Neural progenitor cell (in vitro differentiated cells): Measurements from ENCODE around the gene CSGALNACT2. TPM values are rescaled to one million over a fixed set of nuclear protein-coding genes. Genes with fewer than 3 reads are reported as not detected.

ENCODE experiments used
- DNase-seq: peaks from one replicate; pipeline ENCODE4 v3.0.0-alpha.2; 2016; ENCODE audit warnings: low spot score
- H2AFZ ChIP-seq: fragments of 200-600 bp; sonication (generic); replicated peaks from 2 replicates; pipeline ENCODE4 v1.6.1; 2016; ENCODE audit warnings: antibody characterized with exemption
- H3F3A ChIP-seq: fragments of 200-600 bp; sonication (generic); 2 replicates; pipeline ENCODE4 v1.6.1; 2016; ENCODE audit warnings: antibody characterized with exemption, low read depth
- H3K27ac ChIP-seq: fragments of 200-600 bp; sonication (generic); 2 replicates; pipeline ENCODE4 v1.5.1; 2016; ENCODE audit warnings: mild to moderate bottlenecking
- H3K27me3 ChIP-seq: fragments of 200-600 bp; sonication (generic); 2 replicates; pipeline ENCODE4 v1.6.1; 2016; ENCODE audit warnings: mild to moderate bottlenecking, moderate library complexity
- H3K36me3 ChIP-seq: fragments of 200-600 bp; sonication (generic); 2 replicates; pipeline ENCODE4 v1.5.1; 2016
- H3K4me1 ChIP-seq: fragments of 200-600 bp; sonication (generic); 2 replicates; pipeline ENCODE4 v1.6.1; 2016; ENCODE audit warnings: mixed run types
- H3K4me2 ChIP-seq: fragments of 200-600 bp; sonication (generic); 2 replicates; pipeline ENCODE4 v1.6.1; 2016
- H3K4me3 ChIP-seq: fragments of 200-600 bp; sonication (generic); 2 replicates; pipeline ENCODE4 v1.5.1; 2016
- H3K79me2 ChIP-seq: fragments of 200-600 bp; sonication (generic); 2 replicates; pipeline ENCODE4 v1.6.1; 2016; ENCODE audit warnings: low read depth
- H3K9ac ChIP-seq: fragments of 200-600 bp; sonication (generic); 2 replicates; pipeline ENCODE4 v1.6.1; 2016
- H3K9me3 ChIP-seq: fragments of 200-600 bp; sonication (generic); 2 replicates; pipeline ENCODE4 v1.5.1; 2016; ENCODE audit warnings: low read depth
- H4K20me1 ChIP-seq: fragments of 200-600 bp; sonication (generic); 2 replicates; pipeline ENCODE4 v1.6.1; 2016; ENCODE audit warnings: low read depth
- H3K27ac Mint-ChIP-seq: 3 replicates; pipeline ENCODE4 v1.8.0; 2021; ENCODE audit warnings: mixed read lengths
- H3K27me3 Mint-ChIP-seq: 2 replicates; pipeline ENCODE4 v1.8.0; 2022; ENCODE audit warnings: low read depth, mild to moderate bottlenecking, inconsistent platforms, moderate library complexity, mixed read lengths; ENCODE audit not compliant: insufficient read depth
- H3K36me3 Mint-ChIP-seq: 3 replicates; pipeline ENCODE4 v1.8.0; 2021; ENCODE audit warnings: mixed read lengths
- H3K4me1 Mint-ChIP-seq: 3 replicates; pipeline ENCODE4 v1.8.0; 2021; ENCODE audit warnings: mixed read lengths
- H3K4me3 Mint-ChIP-seq: 3 replicates; pipeline ENCODE4 v1.8.0; 2021; ENCODE audit warnings: mild to moderate bottlenecking, moderate library complexity, mixed read lengths
- H3K9me3 Mint-ChIP-seq: 3 replicates; pipeline ENCODE4 v1.8.0; 2020; ENCODE audit warnings: mixed read lengths
- CTCF ChIP-seq: fragments of 200-600 bp; sonication (generic); IDR thresholded peaks from 2 replicates; pipeline ENCODE4 v1.5.1; 2017; ENCODE audit warnings: antibody characterized with exemption, mild to moderate bottlenecking
- EZH2 ChIP-seq: fragments of 200-600 bp; sonication (generic); IDR thresholded peaks from 2 replicates; pipeline ENCODE4 v1.6.1; 2017; ENCODE audit warnings: antibody characterized with exemption, mild to moderate bottlenecking, moderate library complexity
- EZH2phosphoT487 ChIP-seq: fragments of 200-600 bp; sonication (generic); IDR thresholded peaks from 2 replicates; pipeline ENCODE4 v1.6.1; 2017; ENCODE audit warnings: antibody characterized with exemption
- total RNA-seq: library from RNA; depleted of rRNA; stranded (reverse); fragments of >200 nt; gene quantifications from 2 replicates; pipeline ENCODE4 v1.2.3, GENCODE V29; 2015; ENCODE audit warnings: low replicate concordance

Gene CSGALNACT2
- total RNA-seq, 1 donor from 2014 or later: 9.3 TPM

DNA sequence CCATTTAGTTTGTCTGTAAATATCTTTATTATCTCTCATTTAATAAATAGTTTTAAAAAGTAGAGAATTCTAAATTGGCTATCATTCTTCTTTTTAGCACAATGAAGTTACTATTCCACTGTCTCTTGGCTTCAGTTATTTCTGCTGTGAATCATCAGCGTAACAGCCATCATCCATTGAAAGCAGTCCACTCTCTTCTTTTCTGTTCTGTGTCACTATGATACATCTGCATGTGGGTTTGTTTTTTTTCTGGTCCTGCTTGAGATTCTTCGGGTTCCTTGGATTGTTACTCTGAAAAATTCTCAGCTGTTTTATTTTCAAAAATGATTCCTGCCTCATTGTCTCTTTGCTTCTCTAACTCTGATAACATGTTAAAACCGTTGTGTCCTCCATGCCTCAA is 52.5 kb downstream of the CSGALNACT2 start:
- Histone ChIP-seq H3K79me2 (no peaks in the 10 kb centered on the region), H2AFZ (no peak overlapping the region), H3F3A (no peaks in the 10 kb centered on the region), H4K20me1 (no peaks in the 10 kb centered on the region), H3K4me3 (no peak overlapping the region), H3K4me2 (no peak overlapping the region), H3K9me3 (no peaks in the 10 kb centered on the region), H3K27ac (no peak overlapping the region), H3K36me3 (no peaks in the 10 kb centered on the region), H3K27me3 (no peaks in the 10 kb centered on the region), H3K4me1 (no peaks in the 10 kb centered on the region), H3K9ac (no peak overlapping the region)
- no peak overlapping the region for H3K4me3 Mint-ChIP-seq
- TF ChIP-seq EZH2phosphoT487 (no peak), CTCF (no peak), EZH2 (no peak)
- H3K27ac Mint-ChIP-seq: no peak overlapping the region
- no peaks in the 10 kb centered on the region for H3K36me3 Mint-ChIP-seq
- no peaks in the 10 kb centered on the region for H3K4me1 Mint-ChIP-seq
- no peak for DNase-seq
- peaks cover 4% of the 10 kb centered on the region for H3K27me3 Mint-ChIP-seq
- H3K9me3 Mint-ChIP-seq: no peaks in the 10 kb centered on the region

DNA sequence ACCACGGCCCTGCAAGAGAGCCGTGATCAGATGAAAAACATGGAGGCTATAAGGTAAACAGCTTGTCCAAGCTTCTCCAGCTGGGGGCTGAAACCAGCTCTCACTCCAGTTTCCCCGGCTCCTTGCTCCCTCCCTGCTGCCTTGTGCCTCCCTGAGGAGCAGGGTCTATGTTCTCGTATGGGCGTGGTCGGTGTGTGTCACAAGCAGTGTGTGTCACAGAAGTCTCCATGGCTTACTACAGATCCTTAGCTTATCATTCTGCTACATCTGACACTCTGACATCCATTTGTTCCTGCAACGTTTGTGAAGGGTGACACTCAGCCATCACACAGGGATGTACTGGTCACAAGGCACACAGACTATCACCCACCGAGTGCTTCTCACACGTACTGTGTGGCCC is 54.6 kb downstream of the CSGALNACT2 start:
- no peak overlapping the region for H3K27ac Mint-ChIP-seq

GRCh38 chr10:43193496-43194080 is 55.3 kb downstream of the CSGALNACT2 start:
- Histone ChIP-seq H3K27me3 (no peaks in the 10 kb centered on the region), H3K4me1 (no peaks in the 10 kb centered on the region), H3K4me3 (no peak overlapping the region), H4K20me1 (no peaks in the 10 kb centered on the region), H3K9ac (no peak overlapping the region), H3K79me2 (no peaks in the 10 kb centered on the region), H3K27ac (no peak overlapping the region), H3K36me3 (no peaks in the 10 kb centered on the region), H3K9me3 (no peaks in the 10 kb centered on the region), H3F3A (no peaks in the 10 kb centered on the region), H3K4me2 (no peak overlapping the region), H2AFZ (no peak overlapping the region)
- Mint-ChIP-seq H3K9me3 (no peaks in the 10 kb centered on the region), H3K27ac (peak overlapping the region; percentile 82), H3K4me1 (no peaks in the 10 kb centered on the region), H3K36me3 (no peaks in the 10 kb centered on the region), H3K4me3 (no peak overlapping the region), H3K27me3 (peaks cover 4% of the 10 kb centered on the region)
- DNase-seq: no peak
- TF ChIP-seq EZH2phosphoT487 (no peak), CTCF (no peak)

More for the DNA sequence above, 54.6 kb downstream of the CSGALNACT2 start:
- no peak for DNase-seq
- H3K4me3 Mint-ChIP-seq: no peak overlapping the region
- H3K9me3 Mint-ChIP-seq: no peaks in the 10 kb centered on the region
- no peak overlapping the region for H3K9ac ChIP-seq
- H3K4me1 ChIP-seq: no peaks in the 10 kb centered on the region
- H3K27me3 Mint-ChIP-seq: peaks cover 4% of the 10 kb centered on the region
- H3K79me2 ChIP-seq: no peaks in the 10 kb centered on the region
- no peaks in the 10 kb centered on the region for H3F3A ChIP-seq
- TF ChIP-seq CTCF (no peak), EZH2 (no peak), EZH2phosphoT487 (no peak)
- no peaks in the 10 kb centered on the region for H3K9me3 ChIP-seq
- H3K4me3 ChIP-seq: no peak overlapping the region
- H3K36me3 ChIP-seq: no peaks in the 10 kb centered on the region
- H2AFZ ChIP-seq: no peak overlapping the region
- no peaks in the 10 kb centered on the region for H3K27me3 ChIP-seq
- H3K4me2 ChIP-seq: no peak overlapping the region
- no peaks in the 10 kb centered on the region for H4K20me1 ChIP-seq
- H3K4me1 Mint-ChIP-seq: no peaks in the 10 kb centered on the region
- no peak overlapping the region for H3K27ac ChIP-seq
- no peaks in the 10 kb centered on the region for H3K36me3 Mint-ChIP-seq
